Measurements from ENCODE around the gene ZBTB32.

The ZBTB32 gene

DNA sequence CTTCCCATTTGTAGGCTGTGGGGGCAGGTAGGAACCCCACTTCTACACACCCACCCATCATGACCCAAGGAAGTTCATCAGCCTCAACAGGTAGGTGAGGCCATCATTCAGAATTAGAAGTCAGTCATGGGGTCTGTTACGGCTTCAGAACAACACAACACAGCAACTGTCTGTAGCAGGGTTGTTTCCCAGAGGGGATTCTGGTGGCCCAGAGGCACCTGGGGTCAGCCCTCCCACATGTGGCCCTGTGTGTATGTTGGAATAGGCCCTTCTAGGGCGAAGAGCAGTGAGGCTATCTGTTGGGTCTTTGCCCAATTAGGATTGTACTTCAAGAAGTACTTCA lies 34.5 kb downstream of the ZBTB32 start:
- Histone ChIP-seq H3K27me3 (ENCODE audit: insufficient read depth, low read depth, severe bottlenecking) (no peaks in the 10 kb centered on the region), H3K9me3 (ENCODE audit: severe bottlenecking) (no peaks in the 10 kb centered on the region), H3K27ac (no peak overlapping the region), H3K4me3 (ENCODE audit: low read depth, low read length) (no peak overlapping the region), H3K36me3 (peaks cover 55% of the 10 kb centered on the region)
- no peak for DNase-seq
- TF ChIP-seq, protein P1, sequence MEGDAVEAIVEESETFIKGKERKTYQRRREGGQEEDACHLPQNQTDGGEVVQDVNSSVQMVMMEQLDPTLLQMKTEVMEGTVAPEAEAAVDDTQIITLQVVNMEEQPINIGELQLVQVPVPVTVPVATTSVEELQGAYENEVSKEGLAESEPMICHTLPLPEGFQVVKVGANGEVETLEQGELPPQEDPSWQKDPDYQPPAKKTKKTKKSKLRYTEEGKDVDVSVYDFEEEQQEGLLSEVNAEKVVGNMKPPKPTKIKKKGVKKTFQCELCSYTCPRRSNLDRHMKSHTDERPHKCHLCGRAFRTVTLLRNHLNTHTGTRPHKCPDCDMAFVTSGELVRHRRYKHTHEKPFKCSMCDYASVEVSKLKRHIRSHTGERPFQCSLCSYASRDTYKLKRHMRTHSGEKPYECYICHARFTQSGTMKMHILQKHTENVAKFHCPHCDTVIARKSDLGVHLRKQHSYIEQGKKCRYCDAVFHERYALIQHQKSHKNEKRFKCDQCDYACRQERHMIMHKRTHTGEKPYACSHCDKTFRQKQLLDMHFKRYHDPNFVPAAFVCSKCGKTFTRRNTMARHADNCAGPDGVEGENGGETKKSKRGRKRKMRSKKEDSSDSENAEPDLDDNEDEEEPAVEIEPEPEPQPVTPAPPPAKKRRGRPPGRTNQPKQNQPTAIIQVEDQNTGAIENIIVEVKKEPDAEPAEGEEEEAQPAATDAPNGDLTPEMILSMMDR (IDR thresholded peaks at IDR 0.05; ENCODE audit: low read depth, low read length), result no peak

DNA sequence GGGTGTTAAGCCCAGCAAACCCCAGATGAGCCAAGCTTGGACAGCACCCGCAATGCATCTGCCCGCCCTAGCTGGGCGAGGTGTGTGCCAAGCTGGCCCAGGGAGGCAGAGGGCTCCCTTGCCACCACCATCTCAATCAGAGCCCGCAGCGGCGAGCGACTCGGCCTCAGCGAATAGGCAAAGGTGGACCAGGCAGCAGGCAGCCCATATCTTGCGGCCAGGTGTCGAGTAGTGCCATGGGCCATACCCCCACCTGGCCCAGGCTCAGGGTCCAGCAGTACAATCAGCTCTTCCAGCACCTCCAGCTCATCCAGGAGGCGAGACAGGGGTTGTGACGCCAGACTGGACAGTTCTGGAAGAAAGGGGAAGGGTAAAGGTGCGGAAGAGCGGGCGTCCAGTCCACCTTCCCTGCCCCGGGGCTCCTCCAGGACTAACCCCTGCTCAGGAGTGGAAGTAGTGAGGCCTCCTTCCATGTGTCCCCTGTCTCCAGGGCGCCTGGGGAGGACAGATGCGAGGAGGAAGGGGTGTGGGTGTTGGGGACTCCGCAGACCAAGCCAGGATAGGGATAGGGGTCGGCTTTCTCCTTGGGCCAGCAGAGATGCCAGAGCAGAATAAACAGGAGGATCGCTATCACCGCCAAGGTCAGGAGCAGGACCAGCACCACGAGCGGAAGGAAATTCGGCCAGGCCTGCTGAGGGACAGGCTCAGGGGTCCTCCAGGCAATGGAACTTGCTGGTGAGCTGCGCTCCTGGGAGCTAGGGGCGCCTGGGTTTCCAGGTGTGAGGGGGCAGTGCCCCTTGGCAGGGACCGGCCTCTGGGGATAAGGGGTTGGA lies 35.1 kb downstream of the ZBTB32 start:
- H3K36me3 ChIP-seq, result peaks cover 49% of the 10 kb centered on the region
- H3K4me3 ChIP-seq (ENCODE audit: low read depth, low read length), result peak overlapping the region; percentile 72
- no peak for DNase-seq
- peak overlapping the region; percentile 79 for H3K27ac ChIP-seq
- TF ChIP-seq, protein P1 (IDR thresholded peaks at IDR 0.05; ENCODE audit: low read depth, low read length), result no peak
- H3K27me3 ChIP-seq (ENCODE audit: insufficient read depth, low read depth, severe bottlenecking), result no peaks in the 10 kb centered on the region
- H3K9me3 ChIP-seq (ENCODE audit: severe bottlenecking), result no peaks in the 10 kb centered on the region

DNA sequence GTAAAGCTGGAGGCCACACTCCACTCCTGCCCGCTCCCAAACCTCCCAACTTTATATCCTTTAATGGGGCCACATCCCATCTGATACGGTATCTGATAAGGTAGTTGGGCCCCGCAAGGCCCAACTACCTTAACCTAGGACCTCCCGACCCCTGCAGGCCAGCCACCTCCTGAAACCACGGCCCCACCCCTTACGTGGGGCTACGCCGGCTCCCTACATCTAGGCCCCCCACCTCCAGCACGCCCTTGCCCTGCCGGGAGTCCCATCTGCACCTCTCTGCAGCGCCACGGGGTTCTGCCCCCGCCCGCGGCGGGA lies 35.7 kb downstream of the ZBTB32 start:
- H3K36me3 ChIP-seq, result peaks cover 45% of the 10 kb centered on the region
- no peaks in the 10 kb centered on the region for H3K9me3 ChIP-seq (ENCODE audit: severe bottlenecking)
- peak overlapping the region; percentile 79 for H3K27ac ChIP-seq
- H3K4me3 ChIP-seq (ENCODE audit: low read depth, low read length), result peak overlapping the region; percentile 72
- no peaks in the 10 kb centered on the region for H3K27me3 ChIP-seq (ENCODE audit: insufficient read depth, low read depth, severe bottlenecking)
- no peak for DNase-seq
- TF ChIP-seq, protein P1 (IDR thresholded peaks at IDR 0.05; ENCODE audit: low read depth, low read length), result no peak

DNA sequence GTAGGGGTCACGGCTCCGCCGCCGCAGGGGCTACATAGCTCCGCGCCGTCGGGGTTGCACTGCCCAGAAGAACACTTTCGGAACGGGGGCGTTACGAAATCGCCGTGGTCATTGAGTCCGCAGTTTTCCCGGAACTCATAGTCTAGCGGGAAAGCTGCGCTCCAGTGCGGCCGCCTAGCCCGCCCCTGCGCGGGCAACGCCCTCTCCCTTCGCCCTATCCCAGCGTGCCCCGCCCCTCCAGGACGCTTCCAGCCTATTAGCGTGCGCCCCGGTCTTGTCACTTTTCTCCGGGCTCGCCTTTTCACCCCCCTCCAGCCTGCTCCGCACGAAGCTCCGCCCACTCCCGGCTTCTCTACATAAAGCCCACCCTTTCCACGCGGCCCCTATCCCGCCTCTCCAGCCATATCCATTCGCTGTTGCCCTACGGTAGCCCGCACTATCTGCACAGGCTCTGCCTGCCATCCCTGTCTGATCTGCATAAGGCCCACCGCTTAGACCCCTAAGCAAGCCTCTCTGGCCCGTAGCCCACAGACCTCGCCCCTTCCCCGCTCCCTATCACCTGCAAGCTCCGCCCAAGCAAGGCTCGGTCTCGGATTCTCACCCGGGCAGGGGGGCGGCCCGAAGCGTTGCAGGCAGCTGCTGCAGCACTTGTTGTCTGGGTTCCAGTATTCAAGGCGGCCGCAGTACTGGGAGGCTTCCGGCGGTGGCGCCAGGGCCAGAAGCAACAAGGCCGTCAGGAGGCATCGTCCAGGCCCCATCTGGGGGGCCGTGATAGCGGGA lies 36.3 kb downstream of the ZBTB32 start:
- H3K9me3 ChIP-seq (ENCODE audit: severe bottlenecking), result no peaks in the 10 kb centered on the region
- peak overlapping the region; percentile 72 for H3K4me3 ChIP-seq (ENCODE audit: low read depth, low read length)
- DNase-seq, result peak; percentile 99
- TF ChIP-seq, protein P1 (IDR thresholded peaks at IDR 0.05; ENCODE audit: low read depth, low read length), result no peak; the same call in 1 of the 2 replicates
- peaks cover 43% of the 10 kb centered on the region for H3K36me3 ChIP-seq
- peak overlapping the region; percentile 91 for H3K27ac ChIP-seq
- H3K27me3 ChIP-seq (ENCODE audit: insufficient read depth, low read depth, severe bottlenecking), result no peaks in the 10 kb centered on the region

DNA sequence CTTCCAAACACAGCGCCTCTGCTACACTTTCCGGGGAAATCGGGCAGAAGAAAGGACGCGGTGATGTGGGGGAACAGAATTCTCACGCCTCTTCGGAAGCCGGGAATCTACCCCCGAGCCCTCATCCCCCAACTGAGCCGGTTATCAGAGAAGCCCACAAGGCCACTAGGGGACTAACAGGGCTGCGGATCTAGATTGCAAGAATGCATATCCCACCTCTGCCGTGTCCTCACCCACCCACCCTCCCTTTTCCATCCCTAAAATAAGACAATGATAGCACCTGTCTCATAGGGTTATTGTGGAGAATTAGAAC lies 36.8 kb downstream of the ZBTB32 start:
- Histone ChIP-seq H3K27me3 (ENCODE audit: insufficient read depth, low read depth, severe bottlenecking) (no peaks in the 10 kb centered on the region), H3K9me3 (ENCODE audit: severe bottlenecking) (no peaks in the 10 kb centered on the region), H3K27ac (peak overlapping the region; percentile 91), H3K4me3 (ENCODE audit: low read depth, low read length) (peak overlapping the region; percentile 72), H3K36me3 (peaks cover 37% of the 10 kb centered on the region)
- DNase-seq, result no peak
- TF ChIP-seq, protein P1 (IDR thresholded peaks at IDR 0.05; ENCODE audit: low read depth, low read length), result no peak
